Mammary epithelial cell (primary cell): Measurements from ENCODE around the gene HMGB4.

ENCODE experiments used
- EZH2 ChIP-seq: IDR thresholded peaks from 2 replicates; pipeline ENCODE4 v1.6.1; 2012; ENCODE audit warnings: low read length, inconsistent platforms, borderline replicate concordance
- TF ChIP-seq, protein P1 (sequence below), 2 donors: IDR thresholded peaks in 1 of 2; conservative IDR thresholded peaks in 1 of 2; 2 replicates each; pipeline ENCODE4 v1.5.1; 2011 to 2012; ENCODE audit warnings: inconsistent platforms in 2 of 2, low read length in 2 of 2, mild to moderate bottlenecking in 2 of 2, control low read depth in 1 of 2, low read depth in 1 of 2; ENCODE audit not compliant: insufficient read depth in 1 of 2; ENCODE audit errors: extremely low read depth in 1 of 2

DNA sequence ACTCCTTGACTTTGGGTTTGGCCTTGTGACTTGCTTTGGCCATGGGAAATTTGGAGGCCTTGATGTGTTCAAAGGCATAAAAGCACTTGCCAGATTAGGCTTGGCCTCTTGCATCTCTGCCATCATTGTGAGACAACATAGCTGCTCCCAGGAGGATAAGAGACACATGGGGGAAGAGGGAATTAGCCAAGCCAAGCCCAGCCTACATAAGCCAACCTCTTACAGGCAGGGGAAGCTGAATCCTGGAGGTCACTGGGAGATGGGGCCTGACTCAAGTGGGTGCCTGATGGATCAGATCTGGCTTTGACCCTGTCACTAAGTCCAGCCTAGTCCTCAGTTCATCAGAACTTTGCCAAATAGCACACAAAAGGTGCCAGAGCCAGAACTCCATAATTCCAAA, 37.6 kb upstream of the HMGB4 start:
- TF ChIP-seq, protein P1, sequence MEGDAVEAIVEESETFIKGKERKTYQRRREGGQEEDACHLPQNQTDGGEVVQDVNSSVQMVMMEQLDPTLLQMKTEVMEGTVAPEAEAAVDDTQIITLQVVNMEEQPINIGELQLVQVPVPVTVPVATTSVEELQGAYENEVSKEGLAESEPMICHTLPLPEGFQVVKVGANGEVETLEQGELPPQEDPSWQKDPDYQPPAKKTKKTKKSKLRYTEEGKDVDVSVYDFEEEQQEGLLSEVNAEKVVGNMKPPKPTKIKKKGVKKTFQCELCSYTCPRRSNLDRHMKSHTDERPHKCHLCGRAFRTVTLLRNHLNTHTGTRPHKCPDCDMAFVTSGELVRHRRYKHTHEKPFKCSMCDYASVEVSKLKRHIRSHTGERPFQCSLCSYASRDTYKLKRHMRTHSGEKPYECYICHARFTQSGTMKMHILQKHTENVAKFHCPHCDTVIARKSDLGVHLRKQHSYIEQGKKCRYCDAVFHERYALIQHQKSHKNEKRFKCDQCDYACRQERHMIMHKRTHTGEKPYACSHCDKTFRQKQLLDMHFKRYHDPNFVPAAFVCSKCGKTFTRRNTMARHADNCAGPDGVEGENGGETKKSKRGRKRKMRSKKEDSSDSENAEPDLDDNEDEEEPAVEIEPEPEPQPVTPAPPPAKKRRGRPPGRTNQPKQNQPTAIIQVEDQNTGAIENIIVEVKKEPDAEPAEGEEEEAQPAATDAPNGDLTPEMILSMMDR (conservative IDR thresholded peaks at IDR 0.05 in 1 of 2, IDR thresholded peaks at IDR 0.05 in 1 of 2; ENCODE audit: extremely low read depth in 1 of 2, insufficient read depth in 1 of 2, low read depth in 1 of 2, low read length in 2 of 2), result no peak
- no peak for TF ChIP-seq EZH2
